ENCODE results near the gene MYO18B. TPM values are rescaled to one million over a fixed set of nuclear protein-coding genes. Genes with fewer than 3 reads are reported as not detected.

The MYO18B gene
- total RNA-seq, 1 experiment from 2014 or later = 0.05 TPM

DNA sequence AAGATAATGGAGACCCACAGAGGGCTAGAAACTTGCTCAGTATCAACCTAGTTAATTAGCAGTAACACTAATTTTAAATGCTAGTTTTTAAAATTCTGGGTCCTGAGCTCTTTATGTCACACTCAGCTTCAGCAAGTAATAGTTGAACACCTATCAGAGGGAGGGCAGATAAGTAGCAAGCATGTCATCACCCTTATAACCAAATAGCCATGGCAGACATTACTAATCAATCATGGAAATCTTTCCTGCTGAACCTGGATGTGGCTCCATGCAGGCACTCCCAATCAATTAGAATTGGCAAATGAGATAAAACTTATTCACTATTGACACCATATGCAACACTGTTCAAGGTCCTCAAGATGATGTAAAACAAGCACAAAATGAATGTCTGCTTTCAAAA is 315.7 kb downstream of the MYO18B start:
- H3K27me3 ChIP-seq (ENCODE audit: insufficient read depth, low read length) = peaks cover 44% of the 10 kb centered on the region
- H3K4me1 ChIP-seq (ENCODE audit: control insufficient read depth in 1 of 2, insufficient read depth in 2 of 2, low read length in 2 of 2) = no peaks in the 10 kb centered on the region
- ChIA-PET RAD21 (ENCODE audit: low non-redundant PET in 1 of 2, low total read pairs in 2 of 2, uncharacterized antibody in 2 of 2, unreplicated experiment in 2 of 2) (no interaction called here), CTCF (no interaction called here), POLR2A (no interaction called here)
- no peak for TF ChIP-seq EGR1 (IDR thresholded peaks at IDR 0.05; ENCODE audit: low read depth)
- TF ChIP-seq, protein P1, sequence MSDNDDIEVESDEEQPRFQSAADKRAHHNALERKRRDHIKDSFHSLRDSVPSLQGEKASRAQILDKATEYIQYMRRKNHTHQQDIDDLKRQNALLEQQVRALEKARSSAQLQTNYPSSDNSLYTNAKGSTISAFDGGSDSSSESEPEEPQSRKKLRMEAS (IDR thresholded peaks at IDR 0.05) = no peak
- TF ChIP-seq, protein P2, sequence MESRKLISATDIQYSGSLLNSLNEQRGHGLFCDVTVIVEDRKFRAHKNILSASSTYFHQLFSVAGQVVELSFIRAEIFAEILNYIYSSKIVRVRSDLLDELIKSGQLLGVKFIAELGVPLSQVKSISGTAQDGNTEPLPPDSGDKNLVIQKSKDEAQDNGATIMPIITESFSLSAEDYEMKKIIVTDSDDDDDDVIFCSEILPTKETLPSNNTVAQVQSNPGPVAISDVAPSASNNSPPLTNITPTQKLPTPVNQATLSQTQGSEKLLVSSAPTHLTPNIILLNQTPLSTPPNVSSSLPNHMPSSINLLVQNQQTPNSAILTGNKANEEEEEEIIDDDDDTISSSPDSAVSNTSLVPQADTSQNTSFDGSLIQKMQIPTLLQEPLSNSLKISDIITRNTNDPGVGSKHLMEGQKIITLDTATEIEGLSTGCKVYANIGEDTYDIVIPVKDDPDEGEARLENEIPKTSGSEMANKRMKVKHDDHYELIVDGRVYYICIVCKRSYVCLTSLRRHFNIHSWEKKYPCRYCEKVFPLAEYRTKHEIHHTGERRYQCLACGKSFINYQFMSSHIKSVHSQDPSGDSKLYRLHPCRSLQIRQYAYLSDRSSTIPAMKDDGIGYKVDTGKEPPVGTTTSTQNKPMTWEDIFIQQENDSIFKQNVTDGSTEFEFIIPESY (IDR thresholded peaks at IDR 0.05; ENCODE audit: extremely low read depth, insufficient replicate concordance, low read length) = no peak
- no peak overlapping the region for H2AFZ ChIP-seq (ENCODE audit: low read depth, low read length, poor library complexity, severe bottlenecking)
- intact Hi-C loops (cut with micrococcal nuclease) = loop anchor here (10.0 kb wide), 1 partner anchor 57 kb away; no protein-coding TSS in a partner anchor
- no peak overlapping the region for H3K4me3 ChIP-seq (replicated peaks in 1 of 2; ENCODE audit: low read depth in 1 of 2, low read length in 2 of 2)
- H3K4me2 ChIP-seq (ENCODE audit: low read length) = no peak overlapping the region
- H3K36me3 ChIP-seq (ENCODE audit: control insufficient read depth in 1 of 2, insufficient read depth in 2 of 2, low read length in 2 of 2) = no peaks in the 10 kb centered on the region
- H3K9me3 ChIP-seq (ENCODE audit: control insufficient read depth in 1 of 2, insufficient read depth in 1 of 2, low read depth in 1 of 2, low read length in 2 of 2) = no peaks in the 10 kb centered on the region
- no peaks in the 10 kb centered on the region for H3K9me2 ChIP-seq (ENCODE audit: insufficient read depth)
- no peaks in the 10 kb centered on the region for H4K20me1 ChIP-seq (ENCODE audit: insufficient read depth)
- BruUV-seq (replicated peaks) = no TSS peak
- ATAC-seq = no peak
- no peaks in the 10 kb centered on the region for H3K79me2 ChIP-seq (ENCODE audit: insufficient read depth, low read length)
- no peak overlapping the region for H3K9ac ChIP-seq (ENCODE audit: low read length)
- no peak overlapping the region for H3K27ac ChIP-seq (ENCODE audit: low read depth, low read length)
- DNase-seq (ENCODE audit: low read depth, low spot score) = no peak

DNA sequence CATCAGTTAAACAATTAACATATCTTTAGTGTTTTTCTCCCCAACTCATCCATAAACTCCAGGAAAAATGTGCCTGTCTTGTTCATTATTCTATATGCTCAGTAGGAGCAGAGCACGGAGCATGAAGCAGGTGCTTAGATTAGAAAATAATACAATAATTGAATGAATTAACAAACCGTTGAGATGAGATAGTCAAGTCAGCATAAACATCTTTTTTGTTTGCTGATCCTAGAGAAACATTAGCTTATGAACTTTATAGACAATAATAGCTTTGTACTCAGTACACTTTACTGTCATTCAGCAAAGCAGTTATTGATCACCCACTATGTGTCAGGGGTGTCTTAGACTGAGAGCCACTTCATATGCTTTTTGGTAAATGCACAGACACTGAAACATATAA is 322.1 kb downstream of the MYO18B start:
- Histone ChIP-seq H3K9me2 (ENCODE audit: insufficient read depth) (no peaks in the 10 kb centered on the region), H3K9me3 (ENCODE audit: control insufficient read depth in 1 of 2, insufficient read depth in 1 of 2, low read depth in 1 of 2, low read length in 2 of 2) (no peaks in the 10 kb centered on the region), H3K27ac (ENCODE audit: low read depth, low read length) (no peak overlapping the region), H3K4me1 (ENCODE audit: control insufficient read depth in 1 of 2, insufficient read depth in 2 of 2, low read length in 2 of 2) (no peaks in the 10 kb centered on the region), H3K4me2 (ENCODE audit: low read length) (no peak overlapping the region), H3K27me3 (ENCODE audit: insufficient read depth, low read length) (peaks cover 37% of the 10 kb centered on the region), H2AFZ (ENCODE audit: low read depth, low read length, poor library complexity, severe bottlenecking) (no peak overlapping the region), H3K36me3 (ENCODE audit: control insufficient read depth in 1 of 2, insufficient read depth in 2 of 2, low read length in 2 of 2) (no peaks in the 10 kb centered on the region), H3K9ac (ENCODE audit: low read length) (no peak overlapping the region), H3K79me2 (ENCODE audit: insufficient read depth, low read length) (no peaks in the 10 kb centered on the region), H3K4me3 (replicated peaks in 1 of 2; ENCODE audit: low read depth in 1 of 2, low read length in 2 of 2) (no peak overlapping the region), H4K20me1 (ENCODE audit: insufficient read depth) (no peaks in the 10 kb centered on the region)
- intact Hi-C loops (cut with micrococcal nuclease) = no loop called here
- no peak for DNase-seq (ENCODE audit: low read depth, low spot score)
- no TSS peak for BruUV-seq (replicated peaks)
- ChIA-PET RAD21 (ENCODE audit: low non-redundant PET in 1 of 2, low total read pairs in 2 of 2, uncharacterized antibody in 2 of 2, unreplicated experiment in 2 of 2) (no interaction called here), CTCF (no interaction called here), POLR2A (no interaction called here)
- ATAC-seq = no peak
- no peak for TF ChIP-seq TCF7L2 (IDR thresholded peaks at IDR 0.05; ENCODE audit: borderline replicate concordance, extremely low read depth, insufficient read depth, insufficient read length)
- TF ChIP-seq, protein P1 (IDR thresholded peaks at IDR 0.05) = no peak
- no peak for TF ChIP-seq SP1 (IDR thresholded peaks at IDR 0.05; ENCODE audit: low read depth)
- TF ChIP-seq EGR1 (IDR thresholded peaks at IDR 0.05; ENCODE audit: low read depth) = no peak
- TF ChIP-seq ZFX (IDR thresholded peaks at IDR 0.05) = no peak
- TF ChIP-seq, protein P2 (IDR thresholded peaks at IDR 0.05; ENCODE audit: extremely low read depth, insufficient replicate concordance, low read length) = no peak
- TF ChIP-seq, protein P3, sequence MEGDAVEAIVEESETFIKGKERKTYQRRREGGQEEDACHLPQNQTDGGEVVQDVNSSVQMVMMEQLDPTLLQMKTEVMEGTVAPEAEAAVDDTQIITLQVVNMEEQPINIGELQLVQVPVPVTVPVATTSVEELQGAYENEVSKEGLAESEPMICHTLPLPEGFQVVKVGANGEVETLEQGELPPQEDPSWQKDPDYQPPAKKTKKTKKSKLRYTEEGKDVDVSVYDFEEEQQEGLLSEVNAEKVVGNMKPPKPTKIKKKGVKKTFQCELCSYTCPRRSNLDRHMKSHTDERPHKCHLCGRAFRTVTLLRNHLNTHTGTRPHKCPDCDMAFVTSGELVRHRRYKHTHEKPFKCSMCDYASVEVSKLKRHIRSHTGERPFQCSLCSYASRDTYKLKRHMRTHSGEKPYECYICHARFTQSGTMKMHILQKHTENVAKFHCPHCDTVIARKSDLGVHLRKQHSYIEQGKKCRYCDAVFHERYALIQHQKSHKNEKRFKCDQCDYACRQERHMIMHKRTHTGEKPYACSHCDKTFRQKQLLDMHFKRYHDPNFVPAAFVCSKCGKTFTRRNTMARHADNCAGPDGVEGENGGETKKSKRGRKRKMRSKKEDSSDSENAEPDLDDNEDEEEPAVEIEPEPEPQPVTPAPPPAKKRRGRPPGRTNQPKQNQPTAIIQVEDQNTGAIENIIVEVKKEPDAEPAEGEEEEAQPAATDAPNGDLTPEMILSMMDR (IDR thresholded peaks at IDR 0.05 in 2 of 3, conservative IDR thresholded peaks at IDR 0.05 in 1 of 3; ENCODE audit: borderline replicate concordance in 1 of 3, insufficient read depth in 1 of 3, low read depth in 2 of 3, low read length in 2 of 3) = no peak
- TF ChIP-seq, protein P4, sequence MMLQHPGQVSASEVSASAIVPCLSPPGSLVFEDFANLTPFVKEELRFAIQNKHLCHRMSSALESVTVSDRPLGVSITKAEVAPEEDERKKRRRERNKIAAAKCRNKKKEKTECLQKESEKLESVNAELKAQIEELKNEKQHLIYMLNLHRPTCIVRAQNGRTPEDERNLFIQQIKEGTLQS (IDR thresholded peaks at IDR 0.05) = no peak
- TF ChIP-seq SRF (IDR thresholded peaks at IDR 0.05; ENCODE audit: low read depth) = no peak
- no peak for TF ChIP-seq YY1 (IDR thresholded peaks at IDR 0.05; ENCODE audit: extremely low read depth, insufficient replicate concordance, low read depth, low read length)
- TF ChIP-seq EZH2 (IDR thresholded peaks at IDR 0.05) = no peak
- no peak for TF ChIP-seq JUND (IDR thresholded peaks at IDR 0.05)
- no peak for TF ChIP-seq CEBPB (IDR thresholded peaks at IDR 0.05; ENCODE audit: low read depth)
